Activated naive CD4-positive, alpha-beta T cell (primary cell): ENCODE data around the gene CLEC20A.

ENCODE experiments used
- DNase-seq, 4 experiments: peaks; one replicate each; lab custom pipeline; 2025; lab: John Stamatoyannopoulos, UW

The CLEC20A gene

DNA sequence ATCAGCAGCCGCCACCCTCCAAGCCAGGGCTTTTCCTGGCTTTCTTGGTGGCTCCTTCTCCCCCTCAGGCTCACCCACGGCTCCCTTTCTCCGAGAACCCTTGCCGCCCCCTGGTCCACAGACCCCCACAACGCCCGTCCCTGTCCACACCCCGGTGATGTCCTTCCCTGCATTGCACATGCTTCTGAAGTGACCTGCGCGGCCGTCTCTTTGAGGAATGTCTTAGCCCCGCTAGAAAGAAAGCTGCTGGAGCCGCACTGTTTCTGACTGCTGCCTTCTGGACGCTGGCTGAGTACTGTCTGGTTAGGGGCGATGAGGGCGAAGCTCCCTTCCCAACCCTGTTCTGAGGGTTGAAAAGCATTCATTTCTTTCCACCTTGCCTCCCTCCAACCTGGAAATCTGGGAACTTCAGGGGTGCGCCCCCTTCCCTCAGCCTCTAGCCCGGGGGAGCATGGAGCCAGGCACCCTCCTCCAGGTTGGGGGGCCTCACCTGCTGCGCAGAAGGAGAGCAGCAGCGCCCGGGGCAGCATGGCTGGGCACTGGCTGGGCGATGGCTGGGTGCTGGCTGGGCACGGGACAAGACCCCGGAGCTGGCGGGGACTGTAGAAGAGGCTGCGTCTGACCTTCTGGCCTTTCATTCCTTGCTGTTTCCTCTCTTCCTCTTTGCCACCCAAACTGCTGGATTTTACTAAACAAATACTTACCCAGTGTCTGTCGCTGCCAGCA is at the start of gene CLEC20A:
TSS of gene CLEC20A (minus strand) at position 555 of the 726 bp plus-strand sequence. CDS start at position 530, 25 bp downstream.
- no peak for DNase-seq

GRCh38 chr1:178544531-178544930 is 47.8 kb upstream of the CLEC20A start:
- DNase-seq = no peak

DNA sequence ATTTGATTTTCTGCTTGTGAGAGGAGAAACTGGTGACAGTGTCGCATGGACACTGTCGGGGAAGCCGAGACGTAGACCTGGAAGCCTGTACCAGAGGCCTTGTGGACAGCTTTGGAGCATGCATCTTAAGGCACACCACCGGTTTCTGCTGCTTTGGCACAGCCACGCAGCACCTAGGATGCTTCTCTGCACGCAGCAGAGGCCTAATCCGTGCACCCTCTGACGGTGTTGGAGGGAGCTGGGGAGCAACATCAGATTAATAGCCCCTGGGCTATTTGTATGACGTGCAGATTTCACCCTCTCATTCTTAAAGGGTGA is 46.5 kb upstream of the CLEC20A start:
- no peak for DNase-seq

DNA sequence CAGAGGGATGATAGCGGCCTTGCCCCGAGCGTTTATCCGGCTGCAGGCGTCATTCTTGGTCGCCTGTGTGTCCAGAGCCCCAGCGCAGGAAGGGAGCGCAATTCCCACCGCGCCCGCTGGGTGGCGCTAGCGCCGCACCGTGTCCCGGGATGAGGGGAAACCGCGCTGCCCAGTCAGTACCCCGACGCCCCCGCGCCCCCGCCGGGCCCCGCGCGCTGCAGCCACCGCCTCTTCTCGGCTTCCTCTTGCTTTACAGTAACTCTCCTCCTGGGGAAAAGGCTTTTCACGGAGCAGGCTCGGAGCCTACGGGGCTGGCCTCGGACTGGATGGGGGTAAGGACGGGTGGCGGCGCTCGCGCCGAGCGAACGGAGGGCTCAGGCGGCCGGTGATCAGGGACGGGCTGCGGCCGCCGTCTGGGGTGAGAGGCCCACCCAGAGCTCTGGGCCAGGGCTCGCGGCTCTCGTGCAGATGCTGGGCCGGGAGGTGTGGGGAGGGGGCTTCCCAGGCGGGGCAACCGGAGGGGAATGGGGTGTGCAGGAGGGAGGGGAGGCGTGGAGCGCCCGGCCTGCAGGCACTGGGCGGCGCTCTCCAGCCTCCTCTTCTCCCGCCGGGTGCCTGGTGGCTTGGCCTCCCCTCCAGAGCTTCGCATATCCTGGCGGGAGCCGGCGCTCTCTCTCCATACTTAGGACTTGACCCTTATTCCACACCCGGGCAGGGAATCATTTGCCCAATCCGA is 46.0 kb upstream of the CLEC20A start:
- peak; percentile 72 to 84 (median 83) for DNase-seq

DNA sequence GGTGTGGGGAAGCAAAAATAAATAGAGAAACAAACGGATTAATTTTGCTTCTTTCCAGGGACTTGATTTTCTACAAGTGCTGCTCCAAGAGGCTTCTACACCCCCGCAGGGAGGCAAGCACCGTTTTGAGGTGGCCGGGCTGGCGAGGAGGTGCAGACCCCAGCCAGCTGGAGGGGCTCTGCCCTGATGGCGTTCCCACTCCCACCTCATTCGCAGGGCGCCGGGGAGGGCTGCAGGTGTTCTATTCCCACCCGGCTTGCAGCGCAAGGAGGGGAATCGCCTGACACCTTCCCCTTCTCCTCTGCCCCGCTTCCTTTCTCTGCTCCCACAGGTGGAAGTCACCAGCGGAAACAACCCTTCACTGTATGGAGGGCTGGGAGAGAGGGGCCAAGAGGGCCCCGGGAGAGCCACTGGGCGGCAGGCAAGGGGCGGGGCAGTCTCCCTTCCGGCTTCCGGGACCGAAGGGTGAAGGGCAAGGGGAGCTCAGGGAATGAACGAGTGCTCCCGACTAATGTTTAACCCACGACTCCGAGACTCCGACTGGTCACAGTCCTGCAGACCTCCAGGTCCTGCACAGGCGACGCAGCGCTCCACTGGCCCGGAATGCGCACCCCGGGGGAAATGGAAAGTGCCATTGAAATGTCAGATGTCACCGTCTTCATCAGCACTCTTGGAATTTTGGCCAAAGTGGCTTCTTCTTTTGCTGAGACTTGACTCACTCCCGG is 45.2 kb upstream of the CLEC20A start:
- DNase-seq = peak in 1 of 4 experiments; percentile 22

- no peak for DNase-seq
Observed at GRCh38 chr1:178541379-178541778, 44.6 kb upstream of the CLEC20A start.

DNA sequence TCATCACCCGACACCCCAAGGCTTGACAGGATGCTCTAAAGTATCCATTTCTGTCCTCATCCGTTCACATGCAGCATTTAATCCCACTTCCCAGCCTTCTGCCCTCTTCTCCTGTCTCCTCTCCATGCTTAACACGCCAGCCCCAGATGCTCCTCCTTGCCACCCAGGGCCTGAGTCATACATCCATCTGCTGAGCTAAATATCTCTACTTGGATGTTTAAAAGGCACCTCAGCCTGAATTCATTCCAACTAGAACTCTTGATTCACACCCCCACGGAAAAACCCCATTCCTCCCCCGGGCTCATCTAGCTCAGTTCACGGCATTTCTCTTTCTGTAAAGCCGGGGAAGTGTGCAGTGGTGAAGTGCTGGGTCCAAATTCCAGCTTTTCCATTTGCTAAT is 43.9 kb upstream of the CLEC20A start:
- DNase-seq = no peak

DNA sequence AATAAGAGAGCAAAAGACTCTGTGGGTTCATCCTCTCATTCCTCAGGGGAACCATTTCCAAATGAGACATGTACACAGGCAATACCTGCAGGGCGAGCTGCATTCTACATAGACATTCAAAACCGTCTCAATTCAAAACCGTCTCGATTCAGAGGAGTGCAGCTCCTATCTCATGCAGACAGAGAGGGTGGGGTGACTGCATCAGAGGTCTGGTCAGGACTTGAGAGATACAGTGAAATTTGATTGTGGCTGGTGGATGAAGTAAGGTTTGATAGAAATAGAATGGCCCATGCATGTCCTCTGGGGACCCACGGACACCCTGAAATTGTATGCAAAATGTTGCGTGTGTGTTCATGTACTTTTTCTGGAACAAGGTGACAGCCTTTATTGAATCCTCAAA is 43.4 kb upstream of the CLEC20A start:
- no peak for DNase-seq

GRCh38 chr1:178539291-178539690 is 42.5 kb upstream of the CLEC20A start:
- DNase-seq = no peak

GRCh38 chr1:178538192-178538916 is 41.6 kb upstream of the CLEC20A start:
- no peak for DNase-seq

DNA sequence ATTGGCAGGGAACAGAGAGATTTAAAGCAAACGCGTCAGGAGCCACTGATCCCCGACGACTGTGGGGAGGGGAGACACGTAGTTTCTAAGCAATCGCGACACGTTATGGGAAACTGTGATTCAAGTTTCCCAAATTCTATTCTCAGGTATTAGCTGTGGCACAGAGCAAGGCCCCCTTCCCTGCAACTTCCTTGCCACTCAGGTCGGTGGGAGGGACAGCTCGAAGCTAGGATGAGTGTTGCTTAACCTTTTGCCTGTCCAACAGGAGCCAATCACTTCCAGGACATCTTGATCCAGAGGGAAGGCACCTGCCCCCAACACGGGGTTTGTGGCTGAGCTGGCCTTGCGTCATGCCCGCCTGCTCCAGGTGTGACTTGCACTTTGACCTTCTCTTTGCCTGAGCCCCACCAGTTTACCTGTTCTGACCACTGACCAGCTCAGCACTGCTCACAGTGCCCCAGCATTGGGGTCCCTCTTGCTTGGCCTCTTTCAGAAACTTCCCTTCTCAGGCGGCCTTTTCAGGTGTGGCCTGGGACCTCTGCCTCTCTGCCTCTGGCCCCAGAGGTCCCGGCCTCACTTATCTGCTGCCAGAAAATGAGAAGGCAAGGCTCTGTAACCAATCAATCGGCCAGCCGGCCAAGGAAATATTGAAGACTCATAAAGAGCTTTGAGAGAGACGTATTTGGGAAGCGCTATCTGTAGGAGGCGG is 40.8 kb upstream of the CLEC20A start:
- DNase-seq = no peak

- no peak for DNase-seq
Observed at GRCh38 chr1:178536844-178537371, 40.1 kb upstream of the CLEC20A start.

- no peak for DNase-seq
Observed at GRCh38 chr1:178536329-178536728, 39.6 kb upstream of the CLEC20A start.

- DNase-seq = no peak
Observed at GRCh38 chr1:178534137-178534868, 37.5 kb upstream of the CLEC20A start.

DNA sequence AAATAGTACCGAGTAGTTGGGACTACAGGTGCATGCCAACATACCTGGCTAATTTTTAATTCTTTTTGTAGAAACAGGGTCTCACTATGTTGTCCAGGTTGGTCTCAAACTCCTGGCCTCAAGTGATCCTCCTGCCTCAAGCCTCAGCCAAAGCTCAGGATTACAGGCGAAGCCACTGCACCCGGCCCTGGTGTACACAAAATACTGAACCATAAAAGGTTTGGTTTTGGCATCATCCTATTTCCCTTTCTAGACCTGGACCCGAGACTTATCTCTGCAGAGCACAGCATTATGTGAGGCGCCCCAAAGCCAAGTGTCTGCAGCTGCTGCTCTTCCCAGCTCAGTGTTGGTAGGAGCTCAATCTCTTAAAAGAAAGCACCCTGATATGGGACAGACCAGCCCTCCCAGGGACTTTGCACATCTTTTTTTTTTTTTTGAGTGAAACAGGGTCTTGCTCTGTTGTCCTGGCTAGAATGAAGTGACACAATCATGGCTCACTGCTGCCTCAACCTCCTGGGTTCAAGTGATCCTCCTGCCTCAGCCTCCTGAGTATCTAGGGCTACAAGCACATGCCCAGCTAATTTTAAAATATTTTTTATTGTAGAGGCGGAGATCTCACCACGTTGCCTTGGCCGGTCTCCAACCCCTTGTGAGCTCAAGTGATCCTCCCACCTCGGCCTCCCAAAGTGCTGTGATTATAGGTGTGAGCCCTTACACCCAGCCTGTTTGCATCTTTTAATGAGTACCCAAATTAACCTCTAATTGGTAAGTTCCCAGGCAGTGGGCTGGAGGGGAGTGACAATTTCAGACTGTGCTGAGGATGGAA is 36.6 kb upstream of the CLEC20A start:
- no peak for DNase-seq

- DNase-seq = peak; percentile 33 to 72 (median 53)
Observed at GRCh38 chr1:178532392-178532791, 35.6 kb upstream of the CLEC20A start.

GRCh38 chr1:178531887-178532286 is 35.1 kb upstream of the CLEC20A start:
- no peak for DNase-seq

- no peak for DNase-seq
Observed at GRCh38 chr1:178530502-178530901, 33.7 kb upstream of the CLEC20A start.

DNA sequence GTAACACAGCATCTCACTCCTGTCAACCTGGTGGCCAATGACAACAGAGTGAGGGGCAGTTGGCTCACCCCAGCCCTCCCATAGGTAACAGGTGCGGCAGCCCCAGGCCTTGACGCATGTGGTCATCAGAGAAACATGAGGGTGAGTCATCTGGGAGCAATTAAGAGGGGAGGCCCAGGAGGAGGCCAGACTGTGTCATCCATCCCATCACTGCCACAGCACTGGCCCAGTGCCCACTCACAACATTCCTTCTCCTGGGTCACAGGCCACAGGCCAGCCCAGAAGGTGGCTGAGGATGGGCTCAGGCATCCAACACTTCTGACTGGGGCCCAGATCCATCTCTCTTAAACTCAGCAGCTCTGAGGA is 33.3 kb upstream of the CLEC20A start:
- no peak for DNase-seq
